GM18508 (cell line): Measurements from ENCODE around the gene TRMT61A.

ENCODE experiments used
- ATAC-seq: cut with Tn5 transposase; IDR thresholded peaks from one replicate; pipeline ENCODE4 v1.9.1; 2021; ENCODE audit warnings: moderate number of reproducible peaks; ENCODE audit not compliant: insufficient read depth, unreplicated experiment

Gene TRMT61A

DNA sequence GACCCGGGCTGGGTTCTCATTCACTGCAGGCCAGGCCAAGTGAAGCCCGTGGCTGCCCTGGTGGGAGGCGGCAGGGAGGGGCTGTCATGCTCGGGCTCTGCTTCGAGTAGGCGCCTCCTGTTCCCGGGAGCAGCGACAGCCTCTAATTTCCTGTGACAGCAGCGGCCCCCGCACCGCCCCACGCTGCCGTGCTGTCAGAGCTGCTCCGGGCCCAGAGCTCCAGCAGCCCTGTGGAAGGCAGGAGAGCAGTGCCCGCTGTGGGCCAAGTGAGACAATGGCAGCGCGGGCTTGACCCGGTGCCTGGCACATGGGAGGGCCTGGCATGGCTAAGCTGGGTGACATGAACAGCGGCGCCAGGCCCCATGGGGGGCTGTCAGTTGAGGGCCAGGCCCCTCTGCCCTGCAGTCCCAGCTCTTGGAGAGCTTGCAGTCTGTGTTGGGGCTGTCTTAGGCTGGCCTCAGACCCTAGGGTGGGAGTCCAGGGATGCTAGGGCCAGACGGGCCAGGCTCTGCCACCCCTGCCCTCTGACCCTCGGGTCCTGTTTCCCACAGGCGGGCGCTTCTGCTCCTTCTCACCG is 5.1 kb downstream of the TRMT61A start:
- ATAC-seq: no peak

DNA sequence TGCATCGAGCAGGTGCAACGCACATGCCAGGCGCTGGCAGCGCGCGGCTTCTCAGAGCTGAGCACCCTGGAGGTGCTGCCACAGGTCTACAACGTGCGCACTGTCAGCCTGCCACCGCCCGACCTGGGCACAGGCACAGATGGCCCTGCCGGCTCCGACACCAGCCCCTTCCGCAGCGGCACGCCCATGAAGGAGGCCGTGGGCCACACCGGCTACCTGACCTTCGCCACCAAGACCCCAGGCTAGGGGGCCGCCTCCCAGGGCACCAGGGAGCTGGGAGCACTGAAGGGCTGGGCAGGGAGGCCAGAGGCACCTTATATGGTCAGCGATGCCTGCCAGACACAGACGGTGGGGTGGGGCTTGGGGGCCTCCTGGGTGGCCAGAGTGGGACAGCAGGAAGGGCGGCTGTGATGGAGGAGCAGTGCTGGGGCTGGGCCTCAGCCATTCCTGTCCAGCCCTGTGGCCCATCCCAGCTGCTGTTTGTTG is 5.6 kb downstream of the TRMT61A start:
- no peak for ATAC-seq

DNA sequence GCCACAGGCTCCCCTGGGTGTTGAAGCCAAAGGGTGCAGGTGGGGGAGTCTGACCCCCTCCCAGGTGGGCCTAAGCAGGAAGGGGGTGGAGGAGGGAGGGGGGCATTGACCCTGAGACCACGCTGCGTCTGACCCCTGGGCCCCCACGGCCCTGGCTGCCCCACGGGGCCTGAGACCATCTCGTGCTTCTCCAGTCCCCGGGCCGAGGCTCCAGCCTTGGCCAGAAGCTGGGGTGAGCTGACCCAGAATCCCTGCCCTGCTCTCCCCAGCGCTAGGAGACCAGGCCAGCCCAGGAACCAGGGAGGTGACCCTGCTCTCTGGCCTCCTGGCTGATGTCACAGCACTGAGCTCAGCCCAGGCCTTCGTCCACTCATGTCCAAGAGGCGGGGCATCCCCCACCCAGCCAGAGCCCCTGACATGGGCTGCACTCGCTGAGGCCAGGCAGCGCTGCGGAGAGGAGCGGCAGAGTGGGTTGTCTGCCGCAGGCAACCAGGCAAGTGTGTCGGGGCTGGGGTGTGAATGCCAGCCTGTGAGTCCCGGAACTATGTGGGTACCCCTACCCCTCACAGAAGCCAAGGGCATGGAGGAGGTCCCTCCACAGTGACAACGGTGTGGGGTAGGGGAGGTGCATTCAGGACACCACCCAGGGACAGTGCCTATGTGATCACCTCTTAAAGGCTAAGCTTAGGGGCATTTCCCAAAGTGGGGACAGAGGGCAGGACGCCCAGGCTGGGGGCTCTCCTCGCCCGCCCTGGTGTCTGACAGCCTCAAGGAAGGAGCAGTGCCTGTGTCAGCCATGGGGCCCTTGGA is 6.3 kb downstream of the TRMT61A start:
- no peak for ATAC-seq

DNA sequence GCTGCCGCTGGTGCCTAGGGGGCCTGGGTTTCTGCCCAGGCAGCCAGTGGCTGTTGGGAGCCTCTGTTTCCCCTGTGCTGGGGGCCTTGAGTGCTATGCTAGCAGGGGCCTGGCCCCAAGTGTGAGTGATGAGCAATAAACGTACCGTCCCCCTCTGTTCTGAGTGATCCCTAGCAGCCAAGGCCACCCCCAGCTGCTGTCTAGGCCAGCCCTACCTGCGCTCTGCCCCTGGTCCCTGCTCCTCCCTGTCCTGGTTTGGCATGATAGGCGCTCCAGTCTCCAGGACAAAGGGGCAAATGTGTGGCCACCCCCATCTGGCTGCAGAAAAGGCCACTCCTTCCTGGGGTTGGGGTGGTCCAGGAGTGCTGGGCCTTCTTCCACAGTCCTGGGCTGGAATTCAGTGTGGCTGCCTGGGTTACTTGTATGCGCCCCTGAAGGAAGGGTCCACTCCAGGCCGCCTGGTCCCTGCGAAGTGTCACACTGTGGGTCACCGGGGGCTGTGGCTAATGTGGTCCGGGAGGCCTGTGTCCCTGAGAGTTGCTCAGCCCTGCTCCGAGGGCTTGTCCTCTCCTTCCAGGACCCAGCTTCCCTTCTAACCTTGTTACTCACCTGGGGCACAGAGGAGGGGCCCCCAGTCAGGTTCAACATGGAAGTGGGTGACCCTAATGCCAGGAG is 7.0 kb downstream of the TRMT61A start:
- no peak for ATAC-seq

DNA sequence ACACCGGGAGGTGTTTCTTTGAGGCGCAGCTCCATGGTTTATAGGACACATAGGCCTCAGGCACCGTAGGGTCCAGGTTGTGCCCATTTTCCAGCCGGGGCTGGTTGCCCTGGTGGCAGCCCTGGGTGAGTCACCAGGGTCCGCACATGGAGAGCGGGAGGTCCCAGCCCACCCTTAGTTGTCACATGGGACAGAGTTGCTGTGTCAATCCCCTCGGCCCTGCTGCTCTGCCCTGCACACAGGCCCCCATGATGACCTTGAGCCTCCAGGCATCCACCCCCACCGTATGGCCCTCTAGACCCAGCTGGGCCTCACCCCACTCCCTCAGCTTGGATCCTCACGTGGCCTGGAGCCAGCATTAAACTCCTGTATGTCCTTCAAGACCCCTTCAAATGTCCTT is 7.7 kb downstream of the TRMT61A start:
- no peak for ATAC-seq

DNA sequence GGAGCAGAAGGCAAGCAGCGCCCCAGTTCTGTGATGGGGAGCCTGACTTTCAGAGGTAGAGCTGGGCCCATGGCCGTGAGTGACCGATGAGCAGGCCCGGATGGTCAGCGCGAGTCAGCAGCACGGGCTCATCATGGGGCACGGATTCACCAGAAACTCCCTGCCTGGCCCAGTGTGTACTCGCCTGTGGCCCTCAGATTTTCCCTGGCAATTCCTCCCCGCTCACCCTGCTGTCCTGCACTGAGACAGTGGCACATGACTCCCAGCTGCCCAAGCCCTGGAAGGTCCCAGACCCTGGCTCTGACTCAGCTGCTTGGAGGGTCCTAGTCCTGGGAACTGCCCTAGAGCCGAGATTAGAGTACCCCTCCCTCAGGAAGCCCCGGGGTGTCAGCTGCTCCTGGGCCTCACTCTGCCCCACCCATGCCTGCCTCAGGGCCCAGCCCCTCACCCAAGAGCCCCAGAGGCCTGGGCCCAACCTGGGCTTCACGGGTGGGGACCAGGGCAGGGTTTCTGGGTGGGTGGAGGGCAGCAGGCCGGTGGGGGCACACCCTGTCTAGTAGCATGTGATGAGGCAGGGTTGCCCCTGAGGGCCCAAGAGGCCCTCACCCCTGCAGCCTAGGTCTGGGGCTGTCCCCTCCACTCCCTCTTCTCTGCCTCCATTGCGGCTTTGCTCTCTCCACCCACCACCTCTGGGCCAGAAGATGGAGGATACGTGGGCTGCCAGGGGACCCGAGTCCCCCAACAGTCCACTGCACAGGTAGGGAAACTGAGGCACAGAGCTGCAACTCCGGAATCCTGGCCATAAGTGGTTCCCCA is 8.4 kb downstream of the TRMT61A start:
- no peak for ATAC-seq

DNA sequence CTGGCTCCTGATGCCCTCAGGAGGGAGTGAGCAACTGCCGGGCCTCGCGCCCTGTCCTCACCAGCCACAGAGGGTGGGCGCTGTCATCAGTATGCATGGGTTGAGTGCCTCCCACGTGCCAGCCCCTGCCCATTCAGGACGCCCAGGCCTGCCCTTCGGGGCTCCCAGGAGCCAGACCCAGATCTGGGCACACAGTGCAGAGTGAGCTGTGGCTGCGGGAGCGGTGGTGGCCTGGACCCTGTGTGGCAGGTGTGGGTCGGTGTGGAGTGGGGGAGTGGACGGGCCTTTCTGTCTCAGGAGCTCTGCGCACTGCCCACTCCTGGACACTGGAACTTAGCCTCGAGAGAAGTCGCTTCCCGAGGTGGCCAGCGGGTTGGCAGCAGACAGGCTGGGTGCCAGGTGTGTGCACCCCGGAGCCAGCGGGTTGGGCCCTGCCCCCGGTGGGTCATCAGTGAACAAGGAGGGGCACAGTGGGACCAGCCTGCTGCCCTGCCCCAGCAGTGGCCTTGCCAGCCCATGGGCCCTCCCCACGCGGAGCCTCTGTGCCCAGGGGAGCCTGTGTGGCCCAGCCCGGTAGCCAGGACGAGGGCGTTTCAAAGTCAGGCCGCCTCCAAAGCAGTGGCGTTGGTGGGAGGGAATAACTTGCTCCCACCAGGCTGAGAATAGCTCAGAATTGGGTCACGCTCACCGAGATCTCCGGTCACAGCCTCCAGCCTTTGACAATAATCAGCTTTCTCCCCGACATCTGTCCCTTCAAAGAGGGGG is 9.5 kb downstream of the TRMT61A start:
- no peak for ATAC-seq

DNA sequence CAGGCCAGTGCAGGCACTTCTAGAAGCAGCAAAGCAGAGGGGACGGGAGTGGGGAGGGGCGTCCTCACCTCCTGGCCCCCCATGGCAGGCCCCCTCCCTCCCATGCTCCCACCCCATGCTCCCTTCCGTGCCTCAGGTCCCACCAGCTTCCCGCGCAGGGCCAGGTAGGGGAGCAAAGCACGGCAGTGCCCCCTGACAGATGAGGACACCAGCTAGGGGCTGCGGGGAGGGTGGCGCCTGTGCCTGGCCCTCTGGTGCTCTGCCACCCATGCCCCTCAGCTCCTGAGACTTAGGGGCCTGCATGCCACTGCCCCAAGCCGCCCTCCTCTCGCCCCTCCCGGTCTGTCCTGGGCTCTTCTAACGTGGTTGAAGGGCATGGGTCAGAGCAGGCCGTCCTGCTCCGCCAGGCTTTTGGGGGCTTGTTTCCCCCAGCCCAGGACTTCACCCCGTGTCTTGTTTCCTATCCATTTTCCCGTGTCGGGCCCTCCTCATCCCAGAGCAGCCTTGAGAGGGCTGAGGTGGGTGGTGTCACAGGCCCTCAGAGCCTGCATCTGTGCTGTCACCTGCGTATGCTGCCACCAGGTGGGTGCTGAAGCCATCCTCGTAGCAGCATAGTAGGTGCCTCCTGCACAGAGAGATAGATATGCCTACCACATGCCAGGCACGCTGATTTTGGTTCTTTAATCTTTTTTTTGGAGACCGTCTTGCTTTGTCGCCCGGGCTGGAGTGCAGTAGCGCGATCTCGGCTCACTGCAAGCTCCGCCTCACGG is 10.2 kb downstream of the TRMT61A start:
- ATAC-seq: no peak

DNA sequence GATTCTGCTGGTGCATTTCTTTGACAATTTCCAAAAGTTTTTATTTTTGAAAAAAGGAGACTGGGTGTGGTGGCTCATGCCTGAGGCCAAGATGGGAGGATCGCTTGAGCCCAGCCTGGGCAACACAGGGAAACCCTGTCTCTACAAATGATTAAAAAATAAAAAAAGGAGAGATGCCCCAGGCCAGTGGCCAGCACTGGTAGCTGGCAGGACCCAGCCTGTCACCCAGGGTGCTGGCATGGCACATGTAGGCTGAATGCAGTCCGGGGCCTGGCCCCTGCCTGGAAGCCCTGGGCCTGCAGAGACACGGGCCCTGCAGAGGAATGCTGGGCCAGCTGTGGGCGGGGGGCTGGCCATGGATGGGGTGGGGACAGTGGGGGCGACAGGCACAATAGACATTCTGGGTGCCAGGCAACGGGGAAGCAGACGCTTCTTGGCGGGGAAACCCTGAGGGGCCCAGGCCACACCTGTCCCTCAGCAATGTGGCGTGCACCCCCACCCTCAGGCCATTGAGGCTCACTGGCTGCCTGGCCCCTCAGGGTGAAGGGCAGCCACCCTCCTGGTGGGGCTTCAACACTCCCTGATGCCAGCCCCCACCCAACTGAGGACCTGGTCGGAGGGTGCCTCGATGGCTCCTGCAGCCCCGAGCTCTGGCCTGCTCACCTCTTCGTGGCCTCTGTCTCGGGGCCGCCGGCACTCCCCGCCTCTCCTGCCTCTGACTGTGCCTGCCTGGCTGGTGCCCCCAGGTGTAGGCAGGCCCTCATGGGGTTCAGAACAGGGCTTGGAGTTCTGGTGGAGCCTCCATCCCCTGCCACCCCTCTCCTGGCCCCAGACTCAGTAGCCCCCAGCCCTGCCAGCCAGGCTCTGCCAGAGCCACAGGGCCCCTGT is 12.1 kb downstream of the TRMT61A start:
- no peak for ATAC-seq

DNA sequence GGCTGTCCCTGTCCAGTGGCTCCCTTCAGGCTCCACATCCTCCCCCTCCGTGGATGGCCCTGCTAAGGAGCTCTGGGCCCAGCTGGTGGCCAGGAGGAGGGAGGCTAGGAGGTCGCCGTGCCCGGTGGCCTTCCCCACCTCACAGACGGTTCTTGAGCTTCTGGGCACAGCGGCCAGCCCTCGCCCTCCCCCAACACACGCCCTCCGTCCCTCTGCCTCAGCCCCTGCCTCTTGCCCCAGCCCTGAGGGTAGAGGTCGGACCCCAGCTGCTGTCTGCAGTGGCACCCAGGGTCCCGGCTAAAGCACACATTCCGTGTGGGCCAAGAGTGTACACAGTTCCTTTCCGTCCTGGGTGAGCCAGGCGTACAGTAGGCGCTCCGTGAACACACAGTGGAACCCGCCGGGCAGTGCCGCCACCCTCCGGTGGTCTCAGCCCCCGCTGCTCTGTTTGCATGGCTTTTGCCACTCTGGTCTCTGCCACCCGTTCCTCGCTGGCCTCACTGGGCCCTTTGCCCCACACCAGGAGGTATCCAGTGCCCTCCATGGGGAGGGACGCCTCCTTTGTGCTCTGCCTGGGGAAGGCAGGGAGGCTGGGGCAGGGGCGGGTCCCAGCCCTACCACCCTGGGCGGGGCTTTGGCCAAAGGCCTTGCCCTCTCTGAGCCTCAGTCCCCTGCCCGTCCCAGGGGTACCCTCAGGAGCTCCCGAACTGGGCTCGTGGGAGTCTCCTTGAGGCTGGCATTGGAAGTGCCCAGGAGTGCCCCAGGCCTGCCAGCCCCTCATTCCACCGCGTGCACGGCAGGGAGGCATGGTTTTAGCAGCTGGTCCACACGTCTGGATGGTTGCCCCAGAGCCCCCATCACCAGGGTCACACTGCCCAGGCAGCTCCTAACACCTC is 13.0 kb downstream of the TRMT61A start:
- ATAC-seq: no peak

DNA sequence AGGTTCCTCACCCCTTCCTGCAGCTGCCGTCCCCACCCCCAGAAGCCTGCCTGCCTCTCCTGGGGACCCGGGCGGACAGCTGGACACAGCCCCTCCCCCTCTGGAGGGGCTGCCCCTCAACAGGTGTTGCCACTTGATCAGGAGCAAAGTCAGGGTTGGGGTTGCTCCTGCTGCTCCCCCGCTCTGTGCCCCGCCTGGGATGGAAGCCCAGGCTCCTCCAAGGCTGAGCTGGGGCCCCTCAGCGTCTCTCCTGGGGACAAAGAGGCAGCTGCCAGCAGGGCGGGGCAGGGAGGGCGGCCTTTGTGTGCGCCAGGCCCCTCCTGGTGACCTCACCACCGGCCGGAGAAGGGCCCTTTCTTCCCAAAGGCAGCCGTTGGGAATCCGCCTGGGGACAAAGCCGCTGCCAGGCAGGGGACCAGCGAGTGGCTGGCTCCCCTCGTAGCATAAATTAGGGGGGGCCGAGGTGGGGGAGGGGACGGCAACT is 13.7 kb downstream of the TRMT61A start:
- ATAC-seq: no peak

DNA sequence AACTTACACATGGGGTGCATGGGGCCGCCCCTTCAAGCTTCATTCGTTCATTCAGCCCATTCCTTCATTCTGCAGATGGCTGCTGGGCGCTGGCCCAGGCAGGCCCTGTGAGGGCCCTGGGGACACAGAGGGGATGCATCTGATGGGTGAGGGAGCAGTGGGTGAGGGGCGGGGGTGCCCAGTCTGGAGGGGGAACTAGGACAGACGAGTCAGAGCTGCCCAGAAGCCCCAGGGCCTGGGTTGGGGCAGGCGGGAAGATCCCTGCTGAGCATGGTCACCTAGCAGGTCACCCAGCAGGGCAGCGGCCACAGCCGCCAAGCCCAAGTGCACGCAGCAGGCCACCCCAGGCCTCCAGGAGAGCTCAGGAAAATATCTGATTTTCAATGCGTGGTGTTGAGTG is 14.1 kb downstream of the TRMT61A start:
- no peak for ATAC-seq

DNA sequence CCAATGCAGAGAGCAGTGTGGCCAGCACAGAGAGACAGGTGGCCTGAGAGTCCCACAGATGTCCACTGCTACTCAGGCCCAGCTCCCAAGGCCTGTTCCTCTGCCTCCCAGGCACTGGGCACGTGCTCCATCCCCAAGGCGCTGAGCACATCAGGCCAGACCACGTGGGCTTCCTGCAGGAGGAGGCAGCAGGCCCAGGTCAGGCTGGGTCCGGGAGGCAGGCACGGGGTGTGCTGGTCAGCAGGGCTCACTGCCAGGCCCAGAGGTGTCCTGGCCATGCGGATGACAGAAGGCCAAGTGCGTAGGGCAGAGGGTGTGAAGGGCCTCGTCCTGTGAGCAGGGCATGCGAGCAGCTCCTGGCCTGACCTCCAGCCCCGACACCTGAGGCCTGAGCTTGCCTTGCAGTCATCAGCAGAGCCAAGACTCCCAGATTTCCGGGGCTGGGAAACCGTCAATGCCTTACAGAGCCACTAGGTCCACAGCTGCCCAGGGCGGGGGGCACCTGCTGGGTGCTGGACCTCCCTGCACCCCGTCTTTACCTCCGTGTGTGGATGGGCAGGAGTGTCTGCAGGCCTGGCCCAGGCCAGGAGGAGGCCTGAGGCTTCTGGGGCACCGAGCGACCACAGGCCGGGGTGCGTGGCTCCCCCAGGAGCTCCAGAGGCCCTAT is 14.9 kb downstream of the TRMT61A start:
- ATAC-seq: no peak

DNA sequence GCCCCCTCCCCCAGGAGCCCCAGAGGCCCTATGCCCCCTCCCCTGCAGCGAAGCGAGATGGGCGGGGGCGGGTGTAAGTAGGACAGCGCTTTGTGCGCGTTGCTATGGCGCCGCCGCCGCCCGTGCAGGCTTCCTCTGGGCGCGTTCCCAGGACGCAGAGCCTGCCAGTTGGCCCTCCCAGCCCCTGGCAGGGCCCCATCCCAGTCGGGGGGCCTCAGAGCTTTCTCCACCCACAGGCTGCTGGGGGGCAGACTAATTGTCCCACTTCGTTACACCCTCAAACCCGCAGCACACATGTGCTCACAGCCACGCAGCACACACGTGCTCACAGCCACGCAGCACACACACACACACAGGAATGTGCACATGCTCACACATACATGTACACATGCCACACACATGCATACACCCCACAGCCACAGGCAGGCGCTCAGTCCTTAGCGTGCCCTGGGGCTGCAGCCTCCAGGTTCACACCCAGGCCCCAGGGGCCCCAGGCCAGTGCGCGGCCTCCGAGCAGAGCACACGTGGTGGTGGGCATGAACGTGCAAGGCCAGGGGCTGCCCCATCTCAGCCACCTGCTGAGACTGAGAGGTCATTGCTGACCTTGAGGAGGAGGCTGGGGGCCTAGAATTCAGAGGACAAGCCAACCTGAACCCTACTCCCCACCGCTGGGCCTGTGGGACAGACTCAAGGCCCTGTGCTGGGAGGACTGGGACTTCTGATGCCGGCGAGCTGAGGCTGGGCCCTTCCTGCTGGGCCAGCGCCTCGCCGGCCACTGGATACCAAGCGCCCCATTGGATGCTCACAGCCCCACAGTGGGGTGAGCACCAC is 15.6 kb downstream of the TRMT61A start:
- ATAC-seq: no peak

DNA sequence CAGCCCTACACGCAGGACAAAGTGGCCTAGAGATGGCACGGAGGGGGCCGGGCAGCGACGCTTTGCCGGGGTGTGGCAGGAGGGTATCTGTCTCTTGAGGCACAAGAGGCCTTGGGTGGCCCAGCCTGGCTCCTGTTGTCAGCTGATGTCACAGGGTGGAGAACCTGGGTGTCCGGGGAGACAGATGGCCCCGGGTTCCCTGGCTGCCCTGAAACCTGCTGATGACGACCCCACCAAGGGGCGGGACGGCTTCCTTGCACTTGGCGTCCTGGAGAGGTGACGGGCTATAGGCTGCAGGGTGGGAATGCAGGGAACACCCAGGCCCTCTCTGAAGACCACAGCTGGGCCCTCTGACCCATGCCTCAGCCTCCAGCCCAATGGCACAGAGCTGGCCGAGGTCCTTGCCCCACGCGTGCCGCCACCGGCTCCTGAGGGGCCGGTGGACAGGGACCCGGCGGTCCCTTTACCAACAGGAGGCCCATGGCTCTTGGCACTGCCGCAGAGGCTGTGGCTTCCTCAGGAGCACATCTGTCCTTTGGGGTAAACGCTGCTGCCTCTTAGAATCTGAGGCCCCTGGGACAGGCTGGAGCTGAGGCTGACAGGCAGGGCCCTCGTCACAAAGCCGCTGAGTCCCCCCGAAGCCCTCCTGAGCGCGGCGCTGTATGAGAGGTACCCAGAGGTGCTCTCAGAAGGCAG is 16.4 kb downstream of the TRMT61A start:
- no peak for ATAC-seq
